Measurements from ENCODE around the gene RETSAT.
"Not testable (repeated sequence)": the region's sequence is repeated elsewhere in the genome, so short reads cannot be mapped to it uniquely, and the experiment has no call there.

GRCh38 chr2:85315921-85316320 lies 38.4 kb downstream of the RETSAT start:
- TF ChIP-seq RFX5 (IDR thresholded peaks at IDR 0.05; ENCODE audit: low read depth, low read length); CTCF (conservative IDR thresholded peaks at IDR 0.05; ENCODE audit: low read depth, low read length); FOS (IDR thresholded peaks at IDR 0.05; ENCODE audit: low read depth, low read length); CHD1 (IDR thresholded peaks at IDR 0.05; ENCODE audit: low read depth, low read length); POLR2A (IDR thresholded peaks at IDR 0.05; ENCODE audit: low read depth, low read length); MXI1 (IDR thresholded peaks at IDR 0.05; ENCODE audit: borderline replicate concordance, low read depth, low read length); MAFK (IDR thresholded peaks at IDR 0.05; ENCODE audit: low read depth, low read length); SMC3 (IDR thresholded peaks at IDR 0.05; ENCODE audit: low read depth, low read length); NFE2L2 (IDR thresholded peaks at IDR 0.05; ENCODE audit: low read depth, low read length); ELK1 (IDR thresholded peaks at IDR 0.05; ENCODE audit: borderline replicate concordance, low read depth, low read length); BHLHE40 (IDR thresholded peaks at IDR 0.05; ENCODE audit: low read depth, low read length); USF2 (IDR thresholded peaks at IDR 0.05; ENCODE audit: low read depth, low read length): not testable (repeated sequence)

Data from IMR-90 (cell line).